DOHH2 (cell line): ENCODE results near the gene FLT3.

Experiments used
- H3F3A ChIP-seq: fragments of 200-600 bp; sonication (generic), shearing (Covaris generic); 2 replicates; pipeline ENCODE4 v1.6.0; 2016; ENCODE audit warnings: antibody characterized with exemption, mild to moderate bottlenecking; ENCODE audit not compliant: control insufficient read depth, insufficient read depth
- H3K27ac ChIP-seq: fragments of 200-600 bp; sonication (generic); 2 replicates; pipeline ENCODE4 v1.5.1; 2014; ENCODE audit warnings: low read depth, mild to moderate bottlenecking, low read length, moderate library complexity
- H3K27me3 ChIP-seq: fragments of 200-600 bp; sonication (generic); 2 replicates; pipeline ENCODE4 v1.6.1; 2014; ENCODE audit warnings: mild to moderate bottlenecking, low read length, mixed read lengths; ENCODE audit not compliant: control insufficient read depth
- H3K36me3 ChIP-seq: fragments of 200-600 bp; sonication (generic); 2 replicates; pipeline ENCODE4 v1.6.1; 2014; ENCODE audit warnings: mild to moderate bottlenecking, low read length, moderate library complexity, mixed read lengths; ENCODE audit not compliant: control insufficient read depth
- H3K4me1 ChIP-seq: fragments of 200-600 bp; sonication (generic); 2 replicates; pipeline ENCODE4 v1.6.1; 2014; ENCODE audit warnings: mild to moderate bottlenecking, low read length, mixed read lengths; ENCODE audit not compliant: control insufficient read depth
- H3K4me2 ChIP-seq: fragments of 200-600 bp; sonication (generic); 2 replicates; pipeline ENCODE4 v1.6.0; 2014; ENCODE audit warnings: mild to moderate bottlenecking, low read length, moderate library complexity
- H3K4me3 ChIP-seq: fragments of 200-600 bp; sonication (generic); 2 replicates; pipeline ENCODE4 v1.5.1; 2014; ENCODE audit warnings: mild to moderate bottlenecking, low read length, mixed read lengths
- H3K79me2 ChIP-seq: fragments of 200-600 bp; sonication (generic); 2 replicates; pipeline ENCODE4 v1.6.1; 2014; ENCODE audit warnings: mild to moderate bottlenecking, low read length, mixed read lengths; ENCODE audit not compliant: control insufficient read depth
- H3K9me2 ChIP-seq: fragments of 200-600 bp; sonication (generic); replicated peaks from 2 replicates; pipeline ENCODE4 v1.6.1; 2014; ENCODE audit warnings: mild to moderate bottlenecking, low read length, mixed read lengths; ENCODE audit not compliant: control insufficient read depth
- H3K9me3 ChIP-seq: fragments of 200-600 bp; sonication (generic); 2 replicates; pipeline ENCODE4 v1.6.1; 2014; ENCODE audit warnings: antibody characterized with exemption, low read length, mixed read lengths; ENCODE audit not compliant: control insufficient read depth, insufficient read depth
- H4K20me1 ChIP-seq: fragments of 200-600 bp; sonication (generic); 2 replicates; pipeline ENCODE4 v1.6.0; 2014; ENCODE audit warnings: low read depth, mild to moderate bottlenecking, antibody characterized with exemption, low read length, moderate library complexity; ENCODE audit not compliant: control insufficient read depth, insufficient read depth
- CTCF ChIP-seq: fragments of 200-600 bp; sonication (generic); IDR thresholded peaks from one replicate; pipeline ENCODE4 v1.5.1; 2014; ENCODE audit warnings: antibody characterized with exemption, mild to moderate bottlenecking, low read depth, low read length; ENCODE audit not compliant: poor library complexity, severe bottlenecking
- EZH2phosphoT487 ChIP-seq: fragments of 200-600 bp; sonication (generic); IDR thresholded peaks from 2 replicates; pipeline ENCODE4 v1.6.1; 2017; ENCODE audit warnings: borderline replicate concordance, mild to moderate bottlenecking, antibody characterized with exemption, low read length, moderate library complexity, mixed read lengths

Gene FLT3

GRCh38 chr13:28056426-28056825 is 44.0 kb downstream of the FLT3 start:
- no peaks in the 10 kb centered on the region for H3K9me2 ChIP-seq
- H3K4me3 ChIP-seq: no peak overlapping the region
- H3K9me3 ChIP-seq: no peaks in the 10 kb centered on the region
- H3K4me1 ChIP-seq: peaks cover 28% of the 10 kb centered on the region
- no peaks in the 10 kb centered on the region for H3K36me3 ChIP-seq
- no peak overlapping the region for H3K27ac ChIP-seq
- no peak overlapping the region for H3K4me2 ChIP-seq
- H3F3A ChIP-seq: no peaks in the 10 kb centered on the region
- no peak for TF ChIP-seq CTCF
- no peak for TF ChIP-seq EZH2phosphoT487
- peaks cover 7% of the 10 kb centered on the region for H3K27me3 ChIP-seq
- no peaks in the 10 kb centered on the region for H4K20me1 ChIP-seq
- H3K79me2 ChIP-seq: no peaks in the 10 kb centered on the region

GRCh38 chr13:28055357-28055756 is 45.0 kb downstream of the FLT3 start:
- Histone ChIP-seq H3K27ac (no peak overlapping the region), H3K79me2 (no peaks in the 10 kb centered on the region), H3K4me2 (no peak overlapping the region), H3K4me1 (peaks cover 29% of the 10 kb centered on the region), H3K4me3 (no peak overlapping the region), H4K20me1 (no peaks in the 10 kb centered on the region), H3K27me3 (peaks cover 7% of the 10 kb centered on the region), H3K36me3 (no peaks in the 10 kb centered on the region), H3K9me2 (no peaks in the 10 kb centered on the region), H3K9me3 (no peaks in the 10 kb centered on the region), H3F3A (no peaks in the 10 kb centered on the region)
- TF ChIP-seq CTCF (no peak), EZH2phosphoT487 (no peak)

- no peak overlapping the region for H3K27ac ChIP-seq
- no peak for TF ChIP-seq CTCF
- no peak for TF ChIP-seq EZH2phosphoT487
- no peaks in the 10 kb centered on the region for H3F3A ChIP-seq
- no peak overlapping the region for H3K4me2 ChIP-seq
- H3K9me2 ChIP-seq: no peaks in the 10 kb centered on the region
- H3K36me3 ChIP-seq: no peaks in the 10 kb centered on the region
- peaks cover 7% of the 10 kb centered on the region for H3K27me3 ChIP-seq
- H3K4me1 ChIP-seq: peaks cover 48% of the 10 kb centered on the region
- no peaks in the 10 kb centered on the region for H3K79me2 ChIP-seq
- no peaks in the 10 kb centered on the region; the same call in 1 of the 2 replicates for H3K9me3 ChIP-seq
- H3K4me3 ChIP-seq: no peak overlapping the region
- no peaks in the 10 kb centered on the region for H4K20me1 ChIP-seq
These were observed 47.4 kb downstream of the FLT3 start for GRCh38 chr13:28052945-28053344.
